H9 (cell line): ENCODE data around the gene TEX22. TPM values are rescaled to one million over a fixed set of nuclear protein-coding genes. Genes with fewer than 3 reads are reported as not detected.

Experiments
- DNase-seq: peaks from one replicate; pipeline ENCODE4 v3.0.0-alpha.2; 2017
- H2AFZ ChIP-seq: one replicate; pipeline ENCODE4 v1.6.1; 2013; ENCODE audit warnings: mild to moderate bottlenecking, low read length, control low read depth, moderate library complexity
- H2AK5ac ChIP-seq: 2 replicates; pipeline ENCODE4 v1.6.1; 2013; ENCODE audit warnings: low read length, control low read depth, mixed read lengths; ENCODE audit not compliant: insufficient read length
- H2BK120ac ChIP-seq: one replicate; pipeline ENCODE4 v1.6.1; 2013; ENCODE audit warnings: low read depth, mild to moderate bottlenecking, low read length, control low read depth, inconsistent platforms; ENCODE audit not compliant: poor library complexity, severe bottlenecking
- H2BK12ac ChIP-seq: 2 replicates; pipeline ENCODE4 v1.6.1; 2013; ENCODE audit warnings: low read length, control low read depth, mixed read lengths, low read depth; ENCODE audit not compliant: insufficient read length
- H2BK15ac ChIP-seq: 2 replicates; pipeline ENCODE4 v1.6.1; 2013; ENCODE audit warnings: low read depth, low read length, control low read depth
- H2BK20ac ChIP-seq: one replicate; pipeline ENCODE4 v1.6.1; 2013; ENCODE audit warnings: low read depth, mild to moderate bottlenecking, low read length, control low read depth, inconsistent platforms; ENCODE audit not compliant: poor library complexity, severe bottlenecking
- H2BK5ac ChIP-seq: 2 replicates; pipeline ENCODE4 v1.6.1; 2013; ENCODE audit warnings: low read length, control low read depth, mixed read lengths; ENCODE audit not compliant: insufficient read length
- H3K14ac ChIP-seq: 2 replicates; pipeline ENCODE4 v1.6.1; 2013; ENCODE audit warnings: low read length, control low read depth; ENCODE audit not compliant: insufficient read depth
- H3K18ac ChIP-seq: 2 replicates; pipeline ENCODE4 v1.6.1; 2013; ENCODE audit warnings: low read depth, mild to moderate bottlenecking, mixed read lengths, low read length, control low read depth; ENCODE audit not compliant: insufficient read length
- H3K23ac ChIP-seq: 2 replicates; pipeline ENCODE4 v1.6.1; 2013; ENCODE audit warnings: low read length, control low read depth, mixed read lengths, low read depth; ENCODE audit not compliant: insufficient read length
- H3K23me2 ChIP-seq: 2 replicates; pipeline ENCODE4 v1.6.1; 2013; ENCODE audit warnings: low read depth, mild to moderate bottlenecking, mixed read lengths, low read length, control low read depth; ENCODE audit not compliant: insufficient read length, poor library complexity, severe bottlenecking
- H3K27ac ChIP-seq: 2 replicates; pipeline ENCODE4 v1.5.1; 2013; ENCODE audit warnings: low read length, control low read depth, mixed read lengths, low read depth; ENCODE audit not compliant: insufficient read length
- H3K27me3 ChIP-seq: 2 replicates; pipeline ENCODE4 v1.6.1; 2013; ENCODE audit warnings: low read length, control low read depth, inconsistent platforms; ENCODE audit not compliant: insufficient read depth
- H3K4ac ChIP-seq: 2 replicates; pipeline ENCODE4 v1.6.1; 2013; ENCODE audit warnings: low read depth, mild to moderate bottlenecking, control low read depth, inconsistent platforms, low read length, moderate library complexity
- H3K4me1 ChIP-seq: 2 replicates; pipeline ENCODE4 v1.6.1; 2013; ENCODE audit warnings: low read length, control low read depth, inconsistent platforms; ENCODE audit not compliant: insufficient read depth
- H3K4me2 ChIP-seq: 2 replicates; pipeline ENCODE4 v1.6.1; 2013; ENCODE audit warnings: low read length, control low read depth, mixed read lengths; ENCODE audit not compliant: insufficient read length, insufficient read depth
- H3K56ac ChIP-seq: 2 replicates; pipeline ENCODE4 v1.6.1; 2013; ENCODE audit warnings: low read depth, mild to moderate bottlenecking, mixed read lengths, low read length, control low read depth; ENCODE audit not compliant: insufficient read length
- H3K79me1 ChIP-seq: 2 replicates; pipeline ENCODE4 v1.6.1; 2013; ENCODE audit warnings: low read depth, mild to moderate bottlenecking, moderate library complexity, low read length, control low read depth, inconsistent platforms; ENCODE audit not compliant: insufficient read depth, poor library complexity, severe bottlenecking
- H3K79me2 ChIP-seq: 2 replicates; pipeline ENCODE4 v1.6.1; 2013; ENCODE audit warnings: low read length, control low read depth, inconsistent platforms; ENCODE audit not compliant: insufficient read depth
- H3K9ac ChIP-seq: 2 replicates; pipeline ENCODE4 v1.6.1; 2013; ENCODE audit warnings: low read length, control low read depth, mixed read lengths; ENCODE audit not compliant: insufficient read length; ENCODE audit errors: extremely low read depth
- H3K9me3 ChIP-seq: one replicate; pipeline ENCODE4 v1.6.1; 2013; ENCODE audit warnings: low read depth, low read length, inconsistent platforms; ENCODE audit not compliant: control insufficient read depth
- H3T11ph ChIP-seq: one replicate; pipeline ENCODE4 v1.6.1; 2013; ENCODE audit warnings: mild to moderate bottlenecking, low read length, control low read depth, inconsistent platforms
- H4K20me1 ChIP-seq: one replicate; pipeline ENCODE4 v1.6.1; 2013; ENCODE audit not compliant: control insufficient read depth, insufficient read length, insufficient read depth
- H4K5ac ChIP-seq: 2 replicates; pipeline ENCODE4 v1.6.1; 2013; ENCODE audit warnings: low read depth, mild to moderate bottlenecking, mixed read lengths, low read length, control low read depth; ENCODE audit not compliant: insufficient read length
- H4K8ac ChIP-seq: replicated peaks from 2 replicates; pipeline ENCODE4 v1.6.1; 2013; ENCODE audit warnings: low read length, control low read depth, mixed read lengths, low read depth; ENCODE audit not compliant: insufficient read length
- H4K91ac ChIP-seq: 2 replicates; pipeline ENCODE4 v1.6.1; 2013; ENCODE audit warnings: low read depth, mild to moderate bottlenecking, moderate library complexity, mixed read lengths, low read length, control low read depth; ENCODE audit not compliant: insufficient read length
- H3K27ac Mint-ChIP-seq, 3 experiments: 2 replicates in 2 of 3; 3 replicates in 1 of 3; pipeline ENCODE4 v1.8.0; 2020 to 2021; ENCODE audit warnings: mixed read lengths in 3 of 3, mild to moderate bottlenecking in 1 of 3, moderate library complexity in 1 of 3
- H3K27me3 Mint-ChIP-seq: 2 replicates; pipeline ENCODE4 v1.8.0; 2021; ENCODE audit warnings: low read depth, mild to moderate bottlenecking, moderate library complexity, mixed read lengths
- H3K36me3 Mint-ChIP-seq, 3 experiments: 2 replicates in 2 of 3; 3 replicates in 1 of 3; pipeline ENCODE4 v1.8.0; 2020 to 2021; ENCODE audit warnings: low read depth in 3 of 3, mixed read lengths in 3 of 3; ENCODE audit not compliant: insufficient read depth in 1 of 3
- H3K4me1 Mint-ChIP-seq, 2 experiments: 2 replicates each; pipeline ENCODE4 v1.8.0; 2020; ENCODE audit warnings: mixed read lengths in 2 of 2
- H3K4me3 Mint-ChIP-seq, 2 experiments: 2 replicates in 1 of 2; 3 replicates in 1 of 2; pipeline ENCODE4 v1.8.0; 2020 to 2021; ENCODE audit warnings: mild to moderate bottlenecking in 2 of 2, mixed read lengths in 2 of 2, moderate library complexity in 1 of 2
- H3K9me3 Mint-ChIP-seq, 2 experiments: 2 replicates in 1 of 2; 3 replicates in 1 of 2; pipeline ENCODE4 v1.8.0; 2020; ENCODE audit warnings: mild to moderate bottlenecking in 2 of 2, mixed read lengths in 2 of 2, moderate library complexity in 1 of 2
- CTCF ChIP-seq: fragments of 200-600 bp; sonication (generic); conservative IDR thresholded peaks from 3 replicates; pipeline ENCODE4 v1.8.0; 2021; ENCODE audit warnings: antibody characterized with exemption, mild to moderate bottlenecking
- WGBS: extraction: QIAGEN DNeasy Blood & Tissue Kit; methylation state at CpG from one replicate; pipeline ENCODE4 v1.1.7; 2013; ENCODE audit warnings: missing lambda C conversion rate, low lambda C conversion rate, mixed read lengths; ENCODE audit not compliant: insufficient read length; ENCODE audit errors: extremely low coverage; 5-methylcytosine and 5-hydroxymethylcytosine counted together
- total RNA-seq: library from RNA; stranded (reverse); gene quantifications from 2 replicates; pipeline ENCODE4 v1.2.1, GENCODE V29; 2021

The TEX22 gene
- total RNA-seq, 1 experiment from 2014 or later = 0.83 TPM

- Mint-ChIP-seq H3K27me3 (peaks cover 1% of the 10 kb centered on the region; the same call in 1 of the 2 replicates), H3K9me3 (no peaks in the 10 kb centered on the region), H3K4me1 (no peaks in the 10 kb centered on the region), H3K27ac (no peak overlapping the region), H3K4me3 (no peak overlapping the region), H3K36me3 (peaks cover 2 to 6% (median 5%) of the 10 kb centered on the region in 3 experiments; a peak in 5 of 7 replicates)
- no peak overlapping the region for H2AFZ ChIP-seq
- no peaks in the 10 kb centered on the region for H3K79me2 ChIP-seq
- H2BK12ac ChIP-seq = no peak overlapping the region
- H3K4me1 ChIP-seq = no peaks in the 10 kb centered on the region
- no peak overlapping the region for H3K14ac ChIP-seq
- H2BK5ac ChIP-seq = no peak overlapping the region
- H3K9ac ChIP-seq = no peak overlapping the region
- H4K20me1 ChIP-seq = no peaks in the 10 kb centered on the region
- no peak overlapping the region for H3K27ac ChIP-seq
- H3K27me3 ChIP-seq = no peaks in the 10 kb centered on the region
- no peak overlapping the region for H4K91ac ChIP-seq
- no peak overlapping the region for H3T11ph ChIP-seq
- H4K8ac ChIP-seq = no peak overlapping the region
- no peak overlapping the region for H3K4ac ChIP-seq
- no peaks in the 10 kb centered on the region for H3K9me3 ChIP-seq
- no peak overlapping the region for H4K5ac ChIP-seq
- H2BK20ac ChIP-seq = no peak overlapping the region
- no peak overlapping the region for H2BK120ac ChIP-seq
- H3K18ac ChIP-seq = no peak overlapping the region
- no peak for DNase-seq
- TF ChIP-seq CTCF = no peak
- no peak overlapping the region for H2BK15ac ChIP-seq
- H3K56ac ChIP-seq = no peak overlapping the region
- no peaks in the 10 kb centered on the region for H3K79me1 ChIP-seq
- no peak overlapping the region for H3K23ac ChIP-seq
- no peak overlapping the region for H3K4me2 ChIP-seq
- H2AK5ac ChIP-seq = no peak overlapping the region
- H3K23me2 ChIP-seq = no peaks in the 10 kb centered on the region
- WGBS = no CpG with 5 or more reads among the region's 12 CpGs
Measured at GRCh38 chr14:105389534-105389933, 8.8 kb upstream of the TEX22 start.
